ENCODE data around the gene L3MBTL4. TPM values are rescaled to one million over a fixed set of nuclear protein-coding genes. Genes with fewer than 3 reads are reported as not detected.

L3MBTL4 gene
- 0.23 and 0.49 TPM in 2 replicates for total RNA-seq

DNA sequence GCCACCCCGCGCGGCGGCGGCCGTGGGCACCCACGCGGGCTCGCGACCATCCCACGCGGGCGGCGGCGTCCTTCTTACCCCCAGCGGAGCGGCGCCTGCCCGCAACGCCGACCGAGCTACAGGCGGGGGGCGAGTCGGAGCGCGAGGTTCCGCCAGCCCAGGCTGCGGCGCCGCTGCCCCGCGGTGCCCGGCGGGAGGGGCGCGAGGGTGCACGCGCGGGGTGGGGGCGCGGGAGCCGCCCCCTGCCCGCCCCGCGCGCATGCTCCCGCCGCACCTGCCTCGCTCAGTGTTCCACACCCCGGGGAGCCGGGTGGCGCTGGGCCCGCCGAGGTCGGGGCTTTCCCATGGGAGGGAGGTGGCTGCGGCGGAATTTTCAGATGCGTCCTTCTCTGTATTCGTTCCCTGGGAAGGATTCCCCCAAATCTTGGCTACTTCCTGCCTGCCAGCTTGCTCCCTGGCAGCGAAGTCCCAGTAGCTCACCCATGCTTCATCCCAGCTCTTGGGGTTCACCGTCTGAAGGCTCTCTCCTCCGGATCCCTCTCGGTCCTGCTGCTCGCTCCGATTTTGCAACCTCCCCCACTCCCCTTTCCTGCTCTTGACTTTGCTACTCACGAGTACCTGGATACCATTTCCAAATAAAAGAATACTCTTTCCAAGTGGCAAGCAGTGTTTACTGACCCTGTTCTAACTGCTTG, at the start of gene L3MBTL4:
L3MBTL4 (minus strand) TSS at position 189 of the 695 bp plus-strand sequence. CDS start 103,286 bp downstream, outside the sequence.

Data from hair follicular keratinocyte (primary cell).